Coronary artery (tissue), 2 donors: Measurements from ENCODE around the gene HOXA13.

Source experiments
- DNase-seq: peaks from one replicate; pipeline ENCODE4 v3.0.0-alpha.2; 2017; ENCODE audit warnings: low spot score
- H3K27ac ChIP-seq, 2 donors: fragments of 200-600 bp; sonication (generic); one replicate each; pipeline ENCODE4 v1.5.1; 2016 to 2019
- H3K4me3 ChIP-seq: fragments of 200-600 bp; sonication (generic); 2 replicates; pipeline ENCODE4 v1.5.1; 2016; ENCODE audit warnings: mild to moderate bottlenecking, moderate library complexity
- CTCF ChIP-seq: fragments of 200-600 bp; sonication (generic); IDR thresholded peaks from one replicate; pipeline ENCODE4 v1.5.1; 2019; ENCODE audit warnings: antibody characterized with exemption

Gene HOXA13

GRCh38 chr7:27164367-27165088, 35.4 kb downstream of the HOXA13 start:
- Histone ChIP-seq H3K4me3 (peak overlapping the region; percentile 25), H3K27ac (no peak overlapping the region)
- DNase-seq = no peak
- no peak for TF ChIP-seq CTCF

- Histone ChIP-seq H3K4me3 (peak overlapping the region; percentile 25), H3K27ac (no peak overlapping the region)
- DNase-seq = no peak
- no peak for TF ChIP-seq CTCF
These were observed 35.9 kb downstream of the HOXA13 start for GRCh38 chr7:27164045-27164366.

GRCh38 chr7:27163288-27164044, 36.4 kb downstream of the HOXA13 start:
- DNase-seq = no peak
- no peak overlapping the region for H3K4me3 ChIP-seq
- no peak for TF ChIP-seq CTCF
- H3K27ac ChIP-seq = no peak overlapping the region

GRCh38 chr7:27162561-27163287, 37.2 kb downstream of the HOXA13 start:
- DNase-seq = no peak
- H3K27ac ChIP-seq = no peak overlapping the region
- no peak for TF ChIP-seq CTCF
- H3K4me3 ChIP-seq = no peak overlapping the region

GRCh38 chr7:27161721-27162560, 38.0 kb downstream of the HOXA13 start:
- Histone ChIP-seq H3K4me3 (peak overlapping the region; percentile 68), H3K27ac (no peak overlapping the region)
- TF ChIP-seq CTCF = no peak
- DNase-seq = no peak

GRCh38 chr7:27161214-27161720, 38.6 kb downstream of the HOXA13 start:
- peak; percentile 8 for TF ChIP-seq CTCF
- H3K27ac ChIP-seq = no peak overlapping the region
- peak overlapping the region; percentile 68 for H3K4me3 ChIP-seq
- DNase-seq = no peak
